ENCODE measurements around the gene MYL12B.

GRCh38 chr18:3260995-3261372 is 949 bp upstream of the MYL12B start:
- TF ChIP-seq CTCF (IDR thresholded peaks at IDR 0.05) (no peak), POLR2A (IDR thresholded peaks at IDR 0.05) (no peak)
